Stimulated activated CD8-positive, alpha-beta memory T cell treated with anti-CD3 and anti-CD28 coated beads, Interleukin-12 subunit alpha, Interleukin-12 subunit beta, amount 100 ng/mL, for 24 hours (primary cell): ENCODE data around the gene VDAC1.
"Not testable (repeated sequence)": the region's sequence is repeated elsewhere in the genome, so short reads cannot be mapped to it uniquely, and the experiment has no call there.

Experiments
- DNase-seq: peaks from one replicate; pipeline ENCODE4 v3.0.0-alpha.2; 2020; ENCODE audit errors: extremely low read depth

The VDAC1 gene

GRCh38 chr5:133995341-133995740, 9.4 kb downstream of the VDAC1 start:
- no peak for DNase-seq

- no peak for DNase-seq
Measured at GRCh38 chr5:133994990-133995333, 9.8 kb downstream of the VDAC1 start.

- no peak for DNase-seq
Measured at GRCh38 chr5:133994297-133994989, 10.3 kb downstream of the VDAC1 start.

- no peak for DNase-seq
Measured at GRCh38 chr5:133993185-133993936, 11.4 kb downstream of the VDAC1 start.

GRCh38 chr5:133992429-133993155, 12.2 kb downstream of the VDAC1 start:
- no peak for DNase-seq

GRCh38 chr5:133991171-133991910, 13.4 kb downstream of the VDAC1 start:
- no peak for DNase-seq

- no peak for DNase-seq
Measured at GRCh38 chr5:133990396-133990795, 14.4 kb downstream of the VDAC1 start.

GRCh38 chr5:133985540-133986180, 19.1 kb downstream of the VDAC1 start:
- DNase-seq, result no peak

GRCh38 chr5:133983674-133984073, 21.1 kb downstream of the VDAC1 start:
- no peak for DNase-seq

GRCh38 chr5:133981714-133982113, 23.1 kb downstream of the VDAC1 start:
- no peak for DNase-seq

- DNase-seq, result no peak
Measured at GRCh38 chr5:133980652-133981051, 24.1 kb downstream of the VDAC1 start.

- no peak for DNase-seq
Measured at GRCh38 chr5:133978943-133979342, 25.8 kb downstream of the VDAC1 start.

- DNase-seq, result no peak
Measured at GRCh38 chr5:133977858-133978257, 26.9 kb downstream of the VDAC1 start.

- DNase-seq, result no peak
Measured at GRCh38 chr5:133977161-133977787, 27.5 kb downstream of the VDAC1 start.

GRCh38 chr5:133975546-133975945, 29.2 kb downstream of the VDAC1 start:
- DNase-seq, result not testable (repeated sequence)

GRCh38 chr5:133974142-133974541, 30.6 kb downstream of the VDAC1 start:
- no peak for DNase-seq

- DNase-seq, result no peak
Measured at GRCh38 chr5:133970325-133970909, 34.4 kb downstream of the VDAC1 start.

- no peak for DNase-seq
Measured at GRCh38 chr5:133969654-133970324, 35.0 kb downstream of the VDAC1 start.

- peak; percentile 80 for DNase-seq
Measured at GRCh38 chr5:133968204-133968980, 36.4 kb downstream of the VDAC1 start, which contains the start of gene C5orf15. Gene C5orf15 (minus strand): TSS chr5:133968625. CDS start chr5:133968584, 41 bp downstream.
